MCF 10A (cell line): ENCODE measurements around the gene TTC7B. TPM values are rescaled to one million over a fixed set of nuclear protein-coding genes. Genes with fewer than 3 reads are reported as not detected.

Source experiments
- BruUV-seq: library from RNA; stranded (reverse); fragments of 400-500 nt; replicated peaks from 2 replicates; lab custom pipeline; 2021; lab: Mats Ljungman, UMichigan
- CTCF ChIA-PET: fragments of 300-600 bp; sonication (Branson Sonifier 250); formaldehyde crosslinking; extraction: SDS; loops from one replicate; lab custom pipeline; 2021; ENCODE audit warnings: antibody characterized with exemption, inconsistent platforms; lab: Yijun Ruan, JAX
- POLR2A ChIA-PET: fragments of 300-600, 350-650 bp; sonication (Branson Sonifier 250); formaldehyde crosslinking; extraction: SDS; loops from one replicate; lab custom pipeline; 2020; ENCODE audit warnings: antibody characterized with exemption, inconsistent platforms; lab: Yijun Ruan, JAX
- DNase-seq: peaks from one replicate; pipeline ENCODE4 v3.0.0-alpha.2; 2018; ENCODE audit not compliant: unreplicated experiment
- H3K27ac Mint-ChIP-seq: one replicate; pipeline ENCODE4 v1.8.0; 2022; ENCODE audit warnings: mild to moderate bottlenecking, low read depth, mixed read lengths; ENCODE audit not compliant: unreplicated experiment
- H3K27me3 Mint-ChIP-seq: one replicate; pipeline ENCODE4 v1.8.0; 2022; ENCODE audit warnings: mixed read lengths; ENCODE audit not compliant: insufficient read depth, unreplicated experiment
- H3K36me3 Mint-ChIP-seq: one replicate; pipeline ENCODE4 v1.8.0; 2022; ENCODE audit warnings: mild to moderate bottlenecking, moderate library complexity, mixed read lengths; ENCODE audit not compliant: insufficient read depth, unreplicated experiment
- H3K4me1 Mint-ChIP-seq: one replicate; pipeline ENCODE4 v1.8.0; 2022; ENCODE audit warnings: mixed read lengths; ENCODE audit not compliant: insufficient read depth, unreplicated experiment
- H3K4me3 Mint-ChIP-seq: one replicate; pipeline ENCODE4 v1.8.0; 2022; ENCODE audit warnings: mild to moderate bottlenecking, moderate library complexity, mixed read lengths; ENCODE audit not compliant: unreplicated experiment
- H3K9me3 Mint-ChIP-seq: one replicate; pipeline ENCODE4 v1.8.0; 2022; ENCODE audit warnings: mixed read lengths; ENCODE audit not compliant: unreplicated experiment
- CTCF ChIP-seq: fragments of 200-600 bp; IDR thresholded peaks from one replicate; pipeline ENCODE4 v1.8.0; 2022; ENCODE audit warnings: antibody characterized with exemption, mild to moderate bottlenecking; ENCODE audit not compliant: unreplicated experiment
- intact Hi-C: fragments of 100-400 bp; cut with micrococcal nuclease; formaldehyde crosslinking; loops from 2 replicates; pipeline ENCODE4 v1.14.1; 2022
- total RNA-seq: library from RNA; stranded (reverse); gene quantifications from 2 replicates; pipeline ENCODE4 v1.2.3, GENCODE V29; 2022

Gene TTC7B
- total RNA-seq, 1 experiment from 2014 or later, result 31.1 TPM

GRCh38 chr14:90655829-90656228, 160.4 kb downstream of the TTC7B start:
- no TSS peak for BruUV-seq
- Mint-ChIP-seq H3K4me3 (no peak overlapping the region), H3K27ac (peak overlapping the region; percentile 62), H3K9me3 (no peaks in the 10 kb centered on the region), H3K27me3 (no peaks in the 10 kb centered on the region), H3K36me3 (no peaks in the 10 kb centered on the region), H3K4me1 (peaks cover 11% of the 10 kb centered on the region)
- CTCF ChIA-PET, result interaction anchor here (1.1 kb wide), 1 partner anchor 41 kb away, joined by 4 read pairs; no protein-coding TSS in a partner anchor
- no peak for TF ChIP-seq CTCF
- intact Hi-C loops, result no loop called here
- POLR2A ChIA-PET, result interaction anchor here (0.6 kb wide), 1 partner anchor 31 kb away, joined by 3 read pairs; no protein-coding TSS in a partner anchor
- no peak for DNase-seq

- CTCF ChIA-PET, result interaction anchor here (0.9 kb wide), 1 partner anchor 42 kb away, joined by 3 read pairs; no protein-coding TSS in a partner anchor
- no peak for TF ChIP-seq CTCF
- Mint-ChIP-seq H3K27ac (peak overlapping the region; percentile 62), H3K4me3 (no peak overlapping the region), H3K4me1 (peaks cover 11% of the 10 kb centered on the region), H3K27me3 (no peaks in the 10 kb centered on the region), H3K36me3 (no peaks in the 10 kb centered on the region), H3K9me3 (no peaks in the 10 kb centered on the region)
- POLR2A ChIA-PET, result interaction anchor here (1.1 kb wide), 1 partner anchor 14 kb away, joined by 4 read pairs; no protein-coding TSS in a partner anchor
- DNase-seq, result peak; percentile 69
- intact Hi-C loops, result no loop called here
- no TSS peak for BruUV-seq
These were observed 161.4 kb downstream of the TTC7B start for GRCh38 chr14:90654831-90655276.

- Mint-ChIP-seq H3K9me3 (no peaks in the 10 kb centered on the region), H3K27ac (no peak overlapping the region), H3K27me3 (no peaks in the 10 kb centered on the region), H3K36me3 (peaks cover 7% of the 10 kb centered on the region), H3K4me3 (no peak overlapping the region), H3K4me1 (peaks cover 11% of the 10 kb centered on the region)
- BruUV-seq, result no TSS peak
- intact Hi-C loops, result no loop called here
- POLR2A ChIA-PET, result no interaction called here
- no peak for DNase-seq
- CTCF ChIA-PET, result interaction anchor here (0.6 to 0.9 kb wide), 3 partner anchors 14 to 419 kb away, joined by 3 to 4 read pairs (median 4); no protein-coding TSS in a partner anchor
- TF ChIP-seq CTCF, result no peak
These were observed 163.6 kb downstream of the TTC7B start for GRCh38 chr14:90652626-90653025.

GRCh38 chr14:90651976-90652560, 164.2 kb downstream of the TTC7B start:
- DNase-seq, result no peak
- no TSS peak for BruUV-seq
- intact Hi-C loops, result no loop called here
- no peaks in the 10 kb centered on the region for H3K27me3 Mint-ChIP-seq
- H3K4me3 Mint-ChIP-seq, result no peak overlapping the region
- TF ChIP-seq CTCF, result no peak
- no peak overlapping the region for H3K27ac Mint-ChIP-seq
- peaks cover 11% of the 10 kb centered on the region for H3K4me1 Mint-ChIP-seq
- H3K36me3 Mint-ChIP-seq, result peaks cover 7% of the 10 kb centered on the region
- CTCF ChIA-PET, result interaction anchor here (0.6 to 0.9 kb wide), 3 partner anchors 13 to 420 kb away, joined by 3 to 4 read pairs (median 4); no protein-coding TSS in a partner anchor
- POLR2A ChIA-PET, result no interaction called here
- H3K9me3 Mint-ChIP-seq, result no peaks in the 10 kb centered on the region
